ENCODE measurements around the gene TMEM43. TPM values are rescaled to one million over a fixed set of nuclear protein-coding genes. Genes with fewer than 3 reads are reported as not detected.

The TMEM43 gene
- total RNA-seq, 1 donor from 2014 or later: 79.2 TPM

GRCh38 chr3:14135581-14135980 lies 10.7 kb downstream of the TMEM43 start:
- no peak for FAIRE-seq
- TF ChIP-seq CTCF (IDR thresholded peaks at IDR 0.05; ENCODE audit: insufficient read depth, low read depth, low read length) (no peak), EZH2 (IDR thresholded peaks at IDR 0.05; ENCODE audit: insufficient read depth, low read length) (no peak)

GRCh38 chr3:14137004-14137403 lies 12.2 kb downstream of the TMEM43 start:
- H3K79me2 ChIP-seq (ENCODE audit: insufficient read depth, low read length): no peaks in the 10 kb centered on the region
- H3K9me3 ChIP-seq (ENCODE audit: insufficient read depth, low read depth, low read length): no peaks in the 10 kb centered on the region
- Mint-ChIP-seq H3K9me3 (ENCODE audit: unreplicated experiment) (no peaks in the 10 kb centered on the region), H3K36me3 (ENCODE audit: low read depth, unreplicated experiment) (peaks cover 37% of the 10 kb centered on the region), H3K27ac (ENCODE audit: unreplicated experiment) (no peak overlapping the region), H3K4me3 (ENCODE audit: unreplicated experiment) (no peak overlapping the region), H3K27me3 (ENCODE audit: low read depth, unreplicated experiment) (no peaks in the 10 kb centered on the region), H3K4me1 (ENCODE audit: low read depth, unreplicated experiment) (peaks cover 6% of the 10 kb centered on the region)
- H3K9ac ChIP-seq (ENCODE audit: low read length): no peak overlapping the region
- H3K27me3 ChIP-seq (ENCODE audit: insufficient read depth, low read length): no peaks in the 10 kb centered on the region
- FAIRE-seq: no peak
- peaks cover 10% of the 10 kb centered on the region for H4K20me1 ChIP-seq (ENCODE audit: insufficient read depth, low read length)
- no peak overlapping the region for H2AFZ ChIP-seq (ENCODE audit: low read depth, low read length)
- H3K4me2 ChIP-seq (ENCODE audit: low read length): no peak overlapping the region
- peaks cover 36% of the 10 kb centered on the region for H3K36me3 ChIP-seq (ENCODE audit: insufficient read depth, low read length)
- no peak for TF ChIP-seq EZH2 (IDR thresholded peaks at IDR 0.05; ENCODE audit: insufficient read depth, low read length)
- TF ChIP-seq CTCF (IDR thresholded peaks at IDR 0.05; ENCODE audit: insufficient read depth, low read depth, low read length): no peak
- no peak overlapping the region for H3K4me3 ChIP-seq (ENCODE audit: insufficient read depth, low read depth, low read length)
- H3K4me1 ChIP-seq (ENCODE audit: insufficient read depth, low read length): no peaks in the 10 kb centered on the region
- H3K27ac ChIP-seq (ENCODE audit: low read depth, low read length): no peak overlapping the region
- no peak for DNase-seq (ENCODE audit: low read depth)

More at GRCh38 chr3:14135581-14135980, 10.7 kb downstream of the TMEM43 start:
- Mint-ChIP-seq H3K27ac (ENCODE audit: unreplicated experiment) (peak overlapping the region; percentile 31), H3K36me3 (ENCODE audit: low read depth, unreplicated experiment) (peaks cover 47% of the 10 kb centered on the region), H3K27me3 (ENCODE audit: low read depth, unreplicated experiment) (no peaks in the 10 kb centered on the region), H3K4me1 (ENCODE audit: low read depth, unreplicated experiment) (peaks cover 2% of the 10 kb centered on the region), H3K9me3 (ENCODE audit: unreplicated experiment) (no peaks in the 10 kb centered on the region), H3K4me3 (ENCODE audit: unreplicated experiment) (no peak overlapping the region)
- Histone ChIP-seq H3K79me2 (ENCODE audit: insufficient read depth, low read length) (peaks cover 3% of the 10 kb centered on the region), H3K4me2 (ENCODE audit: low read length) (no peak overlapping the region), H4K20me1 (ENCODE audit: insufficient read depth, low read length) (peaks cover 21% of the 10 kb centered on the region), H3K9ac (ENCODE audit: low read length) (no peak overlapping the region), H3K9me3 (ENCODE audit: insufficient read depth, low read depth, low read length) (no peaks in the 10 kb centered on the region), H3K4me1 (ENCODE audit: insufficient read depth, low read length) (no peaks in the 10 kb centered on the region), H2AFZ (ENCODE audit: low read depth, low read length) (no peak overlapping the region), H3K27ac (ENCODE audit: low read depth, low read length) (no peak overlapping the region), H3K4me3 (ENCODE audit: insufficient read depth, low read depth, low read length) (no peak overlapping the region), H3K27me3 (ENCODE audit: insufficient read depth, low read length) (no peaks in the 10 kb centered on the region), H3K36me3 (ENCODE audit: insufficient read depth, low read length) (peaks cover 47% of the 10 kb centered on the region)
- no peak for DNase-seq (ENCODE audit: low read depth)

- no peaks in the 10 kb centered on the region for H3K27me3 ChIP-seq (ENCODE audit: insufficient read depth, low read length)
- no peaks in the 10 kb centered on the region for H3K4me1 ChIP-seq (ENCODE audit: insufficient read depth, low read length)
- peaks cover 36% of the 10 kb centered on the region for H3K36me3 Mint-ChIP-seq (ENCODE audit: low read depth, unreplicated experiment)
- H3K9me3 Mint-ChIP-seq (ENCODE audit: unreplicated experiment): no peaks in the 10 kb centered on the region
- no peak for DNase-seq (ENCODE audit: low read depth)
- no peak for FAIRE-seq
- no peak for TF ChIP-seq EZH2 (IDR thresholded peaks at IDR 0.05; ENCODE audit: insufficient read depth, low read length)
- TF ChIP-seq CTCF (IDR thresholded peaks at IDR 0.05; ENCODE audit: insufficient read depth, low read depth, low read length): no peak
- H3K4me3 ChIP-seq (ENCODE audit: insufficient read depth, low read depth, low read length): no peak overlapping the region
- H3K4me1 Mint-ChIP-seq (ENCODE audit: low read depth, unreplicated experiment): peaks cover 10% of the 10 kb centered on the region
- no peaks in the 10 kb centered on the region for H3K9me3 ChIP-seq (ENCODE audit: insufficient read depth, low read depth, low read length)
- H3K4me3 Mint-ChIP-seq (ENCODE audit: unreplicated experiment): no peak overlapping the region
- no peak overlapping the region for H2AFZ ChIP-seq (ENCODE audit: low read depth, low read length)
- no peaks in the 10 kb centered on the region for H3K79me2 ChIP-seq (ENCODE audit: insufficient read depth, low read length)
- no peak overlapping the region for H3K27ac Mint-ChIP-seq (ENCODE audit: unreplicated experiment)
- no peaks in the 10 kb centered on the region for H3K27me3 Mint-ChIP-seq (ENCODE audit: low read depth, unreplicated experiment)
- H3K27ac ChIP-seq (ENCODE audit: low read depth, low read length): no peak overlapping the region
- H3K36me3 ChIP-seq (ENCODE audit: insufficient read depth, low read length): peaks cover 41% of the 10 kb centered on the region
- no peak overlapping the region for H3K9ac ChIP-seq (ENCODE audit: low read length)
- H4K20me1 ChIP-seq (ENCODE audit: insufficient read depth, low read length): peaks cover 10% of the 10 kb centered on the region
- no peak overlapping the region for H3K4me2 ChIP-seq (ENCODE audit: low read length)
Measured at GRCh38 chr3:14137445-14137844, 12.6 kb downstream of the TMEM43 start.

Measured in astrocyte (in vitro differentiated cells and primary cell).